A673 (cell line): ENCODE data around the gene KRTAP9-9.

Experiments used
- EZH2 ChIP-seq: fragments of 200-600 bp; sonication (generic); IDR thresholded peaks from 2 replicates; pipeline ENCODE4 v1.6.1; 2017; ENCODE audit warnings: borderline replicate concordance, low read depth, mild to moderate bottlenecking, mixed read lengths, antibody characterized with exemption, low read length; ENCODE audit not compliant: poor library complexity, severe bottlenecking
- TF ChIP-seq, protein P1 (sequence below): fragments of 300-800, 200-600 bp; sonication (generic); conservative IDR thresholded peaks from 2 replicates; pipeline ENCODE4 v1.5.1; 2017; ENCODE audit warnings: low read depth, mild to moderate bottlenecking, antibody characterized with exemption, low read length, moderate library complexity, mixed read lengths

DNA sequence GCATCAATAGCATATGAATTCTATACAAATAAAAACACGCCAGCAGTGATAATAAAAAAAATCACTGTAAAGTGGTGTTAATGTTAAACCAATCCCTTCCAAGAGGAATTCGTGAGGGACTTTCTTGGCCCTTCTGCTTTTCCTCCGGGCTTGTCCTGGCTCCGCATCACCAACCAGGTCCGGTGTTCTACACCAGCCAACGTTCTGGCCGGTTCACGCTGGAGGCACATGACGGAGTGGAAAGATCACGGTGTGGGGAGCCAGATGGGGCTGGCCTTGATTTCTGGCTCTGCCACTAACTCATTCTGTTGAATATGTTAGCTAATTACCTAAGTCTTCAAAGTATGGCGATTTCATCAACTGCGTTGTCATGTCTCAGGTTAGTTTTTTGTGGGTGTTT lies 48.9 kb downstream of the KRTAP9-9 start:
- TF ChIP-seq, protein P1, sequence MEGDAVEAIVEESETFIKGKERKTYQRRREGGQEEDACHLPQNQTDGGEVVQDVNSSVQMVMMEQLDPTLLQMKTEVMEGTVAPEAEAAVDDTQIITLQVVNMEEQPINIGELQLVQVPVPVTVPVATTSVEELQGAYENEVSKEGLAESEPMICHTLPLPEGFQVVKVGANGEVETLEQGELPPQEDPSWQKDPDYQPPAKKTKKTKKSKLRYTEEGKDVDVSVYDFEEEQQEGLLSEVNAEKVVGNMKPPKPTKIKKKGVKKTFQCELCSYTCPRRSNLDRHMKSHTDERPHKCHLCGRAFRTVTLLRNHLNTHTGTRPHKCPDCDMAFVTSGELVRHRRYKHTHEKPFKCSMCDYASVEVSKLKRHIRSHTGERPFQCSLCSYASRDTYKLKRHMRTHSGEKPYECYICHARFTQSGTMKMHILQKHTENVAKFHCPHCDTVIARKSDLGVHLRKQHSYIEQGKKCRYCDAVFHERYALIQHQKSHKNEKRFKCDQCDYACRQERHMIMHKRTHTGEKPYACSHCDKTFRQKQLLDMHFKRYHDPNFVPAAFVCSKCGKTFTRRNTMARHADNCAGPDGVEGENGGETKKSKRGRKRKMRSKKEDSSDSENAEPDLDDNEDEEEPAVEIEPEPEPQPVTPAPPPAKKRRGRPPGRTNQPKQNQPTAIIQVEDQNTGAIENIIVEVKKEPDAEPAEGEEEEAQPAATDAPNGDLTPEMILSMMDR: no peak
- no peak for TF ChIP-seq EZH2
